GM18867 (cell line): ENCODE results near the gene ZNF217.
"Not testable (repeated sequence)": the region's sequence is repeated elsewhere in the genome, so short reads cannot be mapped to it uniquely, and the experiment has no call there.

Source experiments
- ATAC-seq: cut with Tn5 transposase; IDR thresholded peaks from one replicate; pipeline ENCODE4 v1.9.1; 2021; ENCODE audit warnings: mild to moderate bottlenecking, moderate library complexity; ENCODE audit not compliant: unreplicated experiment

The ZNF217 gene

DNA sequence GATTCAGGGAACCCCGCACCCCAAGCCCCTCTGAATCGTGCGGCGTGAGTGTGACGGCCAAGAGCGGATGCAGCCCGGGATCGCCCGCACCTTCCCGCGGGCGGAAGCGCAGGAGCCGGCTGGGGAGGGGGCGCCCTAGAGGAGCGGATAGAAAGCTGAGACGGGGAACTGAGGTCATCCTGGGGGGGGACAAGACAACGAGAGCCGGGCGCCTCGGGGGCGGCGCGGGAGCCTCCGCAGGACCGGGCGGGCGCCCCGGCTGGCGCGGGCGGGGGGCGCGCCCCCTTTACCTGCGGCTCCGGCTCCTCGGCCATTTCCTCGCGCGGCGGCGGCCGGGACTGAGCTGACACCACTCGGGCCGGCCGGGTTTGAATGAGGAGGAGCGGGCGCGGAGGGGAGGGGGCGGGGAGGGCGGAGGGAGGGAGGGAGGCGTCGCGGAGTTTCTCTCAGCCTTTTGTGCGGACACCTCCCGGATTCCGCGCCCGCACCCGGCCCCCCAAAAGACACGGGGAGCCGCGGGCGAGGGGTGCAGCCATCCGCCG lies at the start of gene ZNF217:
TSS of gene ZNF217 (minus strand) at position 374 of the 542 bp plus-strand sequence. CDS start 11,013 bp downstream, outside the sequence.
- peak; percentile 25 for ATAC-seq

DNA sequence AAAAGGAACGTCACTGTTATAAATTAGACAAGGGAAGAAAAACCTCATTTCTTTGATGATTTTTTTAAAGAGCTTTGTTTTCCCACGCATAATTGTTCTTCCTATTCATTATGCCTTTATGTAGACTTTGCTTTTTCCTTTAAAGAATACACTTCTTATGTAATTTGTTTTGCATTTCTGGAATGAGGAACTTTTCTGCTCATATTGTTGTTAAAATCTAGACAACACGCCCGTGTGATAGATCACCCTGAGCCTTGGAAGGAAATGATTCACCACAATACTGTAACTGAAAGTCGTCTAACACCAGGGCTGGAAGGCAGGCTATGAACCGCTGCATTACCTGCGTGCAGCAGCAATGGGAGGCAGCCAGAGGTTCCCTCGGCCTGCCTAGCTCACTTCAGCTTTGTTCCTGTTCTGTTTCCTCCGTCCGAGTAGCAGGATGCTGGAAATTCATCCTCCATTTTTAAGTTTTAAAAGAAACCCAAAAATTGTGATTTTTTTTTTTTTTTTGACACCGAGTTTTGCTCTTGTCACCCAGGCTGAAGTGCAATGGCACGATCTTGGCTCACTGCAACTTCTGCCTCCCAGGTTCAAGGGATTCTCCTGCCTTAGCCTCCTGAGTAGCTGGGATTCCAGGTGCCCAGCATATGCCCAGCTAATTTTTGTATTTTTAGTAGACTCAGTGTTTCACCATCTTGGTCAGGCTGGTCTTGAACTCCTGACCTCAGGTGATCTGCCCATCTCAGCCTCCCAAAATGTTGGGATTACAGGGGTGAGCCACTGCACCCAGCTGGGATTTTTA lies 49.6 kb upstream of the ZNF217 start:
- peak; percentile 97 for ATAC-seq

DNA sequence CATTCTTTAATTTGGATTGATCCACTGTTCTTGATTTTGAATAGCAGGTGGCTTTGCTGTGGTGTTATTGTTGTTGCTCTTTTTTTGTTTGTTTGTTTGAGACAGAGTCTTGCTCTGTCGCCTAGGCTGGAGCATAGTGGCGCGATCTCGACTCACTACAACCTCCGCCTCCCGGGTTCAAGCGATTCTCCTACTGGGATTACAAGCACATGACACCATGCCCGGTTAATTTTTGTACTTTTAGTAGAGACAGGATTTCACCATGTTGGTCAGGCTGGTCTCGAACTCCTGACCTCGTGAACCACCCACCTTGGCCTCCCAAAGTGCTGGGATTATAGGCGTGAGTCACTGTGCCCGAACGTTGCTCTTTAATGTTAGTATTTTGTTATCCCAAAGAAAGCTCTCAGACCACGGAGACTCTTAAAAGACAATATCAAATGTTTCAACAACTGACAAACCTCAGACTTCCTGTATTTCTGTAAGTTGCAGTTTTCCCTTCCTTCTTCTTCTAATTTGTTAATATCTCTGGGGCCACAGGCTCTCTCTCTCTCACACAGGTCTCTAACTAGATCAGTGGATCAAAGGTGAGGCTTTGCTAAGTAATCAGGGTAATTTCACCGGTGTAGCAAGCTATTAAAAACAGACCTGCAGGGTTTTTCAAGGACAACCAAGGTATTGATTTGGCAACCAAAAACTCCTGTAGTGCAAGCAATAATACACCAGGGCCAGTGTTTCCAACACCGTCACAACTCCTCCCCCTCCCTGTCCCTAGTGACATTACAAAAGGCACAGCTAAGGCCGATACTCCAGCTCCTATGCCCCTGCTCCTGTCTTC lies 48.8 kb upstream of the ZNF217 start:
- peak; percentile 44 for ATAC-seq

DNA sequence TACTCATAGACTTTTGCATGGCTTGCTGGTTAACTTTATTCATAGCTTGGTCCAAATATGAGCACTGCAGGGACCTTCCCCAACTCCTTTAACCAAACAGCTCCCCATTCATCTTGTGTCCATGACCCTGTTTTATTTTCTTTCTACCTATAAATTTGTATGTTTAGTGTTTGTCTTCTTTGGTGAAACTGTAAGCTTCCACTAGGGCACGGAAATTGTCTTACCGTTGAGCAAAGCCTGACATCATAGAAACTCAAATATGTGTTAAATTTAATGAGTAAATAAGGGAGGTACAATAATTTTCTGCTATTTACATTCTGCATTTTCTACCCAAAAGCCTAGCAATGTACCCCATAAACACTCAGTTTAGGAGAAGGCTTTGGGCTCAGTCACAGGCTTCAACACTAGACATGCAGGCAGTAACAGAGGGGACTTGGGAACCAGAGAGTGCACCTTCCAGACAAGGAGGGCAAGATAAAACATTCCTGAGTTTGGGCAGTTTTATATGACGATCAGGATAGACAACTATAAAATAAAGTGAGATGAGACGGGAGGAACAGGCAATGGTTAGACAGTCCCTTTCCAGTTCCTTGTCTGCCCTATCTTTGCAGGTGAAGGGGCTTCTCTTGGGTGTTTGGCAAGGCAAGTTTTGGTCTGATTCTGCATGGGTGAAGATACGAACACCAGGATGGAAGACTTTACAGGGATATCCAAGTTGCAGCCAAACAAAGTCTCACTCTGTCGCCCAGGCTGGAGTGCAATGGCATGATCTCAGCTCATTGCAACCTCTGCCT lies 46.2 kb upstream of the ZNF217 start:
- ATAC-seq = no peak

DNA sequence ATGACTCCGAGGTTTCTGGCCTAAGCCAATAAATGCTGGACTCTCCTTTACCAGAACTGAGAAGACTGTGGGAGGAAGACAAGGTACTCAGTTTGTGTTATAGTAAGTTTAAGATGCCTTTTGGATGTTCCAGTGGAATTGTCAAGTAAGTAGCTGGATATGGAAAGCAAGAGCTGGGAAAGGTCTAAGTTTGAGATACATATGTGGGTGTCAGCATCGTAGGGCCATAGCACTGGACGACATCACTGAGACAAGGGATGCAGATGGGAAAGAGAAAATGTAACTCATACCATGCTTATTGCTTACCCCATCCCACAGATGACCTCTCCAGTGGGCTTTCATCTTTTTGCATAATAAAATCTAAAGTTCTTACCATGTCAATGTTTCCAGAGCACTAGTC lies 45.5 kb upstream of the ZNF217 start:
- no peak for ATAC-seq

DNA sequence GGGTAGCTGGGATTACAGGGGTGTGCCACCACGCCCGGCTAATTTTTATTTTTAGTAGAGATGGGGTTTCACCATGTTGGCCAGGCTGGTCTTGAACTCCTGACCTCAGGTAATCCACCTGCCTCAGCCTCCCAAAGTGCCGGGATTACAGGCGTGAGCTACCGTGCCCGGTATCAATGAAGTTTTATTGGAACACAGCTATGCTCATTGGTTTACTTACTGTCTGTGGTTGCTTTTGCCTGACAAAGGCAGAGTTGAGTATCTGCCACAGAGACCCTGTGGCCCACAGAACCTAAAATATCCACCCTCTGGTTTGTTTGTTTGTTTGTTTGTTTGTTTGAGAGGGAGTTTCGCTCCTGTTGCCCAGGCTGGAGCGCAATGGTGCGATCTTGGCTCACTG lies 43.7 kb upstream of the ZNF217 start:
- ATAC-seq = not testable (repeated sequence)

DNA sequence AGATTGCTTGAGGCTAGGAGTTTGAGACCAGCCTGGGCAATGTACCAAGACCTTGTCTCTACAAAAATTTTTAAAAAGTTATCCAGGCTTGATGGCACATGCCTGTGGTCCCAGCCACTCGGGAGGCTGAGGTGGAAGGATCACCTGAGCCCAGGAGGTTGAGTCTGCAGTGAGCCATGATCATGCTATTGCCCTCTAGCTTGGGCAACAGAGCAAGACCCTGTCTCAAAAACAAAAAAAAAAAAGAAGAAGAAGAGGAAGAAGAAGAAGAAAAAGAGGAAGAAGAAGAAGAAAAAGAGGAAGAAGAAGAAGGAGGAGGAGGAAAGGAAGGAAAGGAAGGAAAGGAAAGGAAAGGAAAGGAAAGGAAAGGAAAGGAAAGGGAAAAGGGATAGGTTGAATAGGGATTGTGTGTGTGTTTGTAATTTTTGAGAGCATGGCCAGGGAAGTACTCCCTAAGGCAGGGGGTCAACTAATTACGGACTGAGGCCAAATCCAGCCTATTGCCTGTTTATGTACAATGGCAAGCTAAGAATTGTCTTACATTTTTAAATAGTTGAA lies 43.0 kb upstream of the ZNF217 start:
- ATAC-seq = no peak

DNA sequence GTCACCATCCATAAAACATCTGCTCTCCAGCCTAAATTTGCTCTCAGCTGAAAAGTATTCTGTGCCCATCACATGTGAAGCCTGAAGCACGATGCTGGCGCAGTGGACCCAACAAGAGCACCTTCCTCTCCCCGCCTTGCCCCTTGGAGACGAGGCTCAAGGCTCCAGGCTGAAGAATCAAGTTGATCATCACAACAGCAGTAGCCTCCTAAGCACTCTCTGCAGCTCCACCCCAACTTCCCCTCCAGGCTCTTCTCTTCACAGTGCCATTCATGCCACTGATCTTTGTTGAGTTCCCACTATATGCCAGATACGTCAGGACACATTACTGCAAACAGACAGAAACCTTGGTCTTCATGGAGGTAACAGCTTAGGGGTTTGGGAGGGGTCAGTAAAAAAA lies 41.6 kb upstream of the ZNF217 start:
- no peak for ATAC-seq

DNA sequence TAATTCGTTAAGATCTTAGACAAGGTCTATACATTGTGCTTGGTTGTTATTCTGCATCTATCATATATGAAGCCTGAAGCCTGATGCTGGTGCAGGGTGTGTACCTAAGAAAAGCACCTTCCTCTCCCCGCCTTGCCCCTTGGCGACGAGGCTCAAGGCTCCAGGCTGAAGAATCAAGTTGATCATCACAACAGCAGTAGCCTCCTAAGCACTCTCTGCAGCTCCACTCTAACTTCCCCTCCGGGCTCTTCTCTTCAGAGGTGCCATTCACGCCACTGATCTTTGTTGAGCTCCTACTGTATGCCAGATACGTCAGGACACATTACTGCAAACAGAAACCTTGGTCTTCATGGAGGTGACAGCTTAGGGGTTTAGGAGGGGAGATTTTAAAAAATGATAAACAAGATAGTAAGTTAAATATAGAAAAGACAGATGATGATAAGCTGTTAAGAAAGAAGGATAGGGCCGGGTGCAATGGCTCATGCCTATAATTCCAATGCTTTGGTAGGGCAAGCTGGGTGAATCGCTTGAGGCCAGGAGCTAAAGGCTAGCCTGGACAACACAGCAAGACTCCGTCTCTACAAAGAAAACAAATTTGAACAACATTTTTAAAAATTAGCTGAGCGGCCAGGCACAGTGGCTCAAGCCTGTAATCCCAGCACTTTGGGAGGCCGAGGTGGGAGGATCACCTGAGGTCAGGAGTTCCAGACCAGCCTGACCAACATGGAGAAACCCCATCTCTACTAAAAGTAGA lies 38.4 kb upstream of the ZNF217 start:
- no peak for ATAC-seq

DNA sequence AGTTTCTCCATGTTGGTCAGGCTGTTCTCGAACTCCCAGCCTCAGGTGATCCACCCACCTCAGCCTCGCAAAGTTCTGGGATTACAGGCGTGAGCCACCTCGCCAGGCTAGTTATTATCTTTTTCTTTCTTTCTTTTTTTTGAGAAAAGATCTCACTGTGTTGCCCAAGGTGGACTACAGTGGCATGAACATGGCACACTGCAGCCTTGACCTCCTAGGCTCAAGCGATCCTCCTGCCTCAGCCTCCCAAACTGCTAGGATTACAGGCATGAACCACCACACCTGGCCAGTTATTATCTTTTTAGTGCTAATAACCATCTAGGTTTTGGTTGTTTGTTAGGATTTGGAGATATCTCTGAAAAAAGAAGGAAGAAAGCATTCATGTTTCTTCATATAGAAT lies 35.8 kb upstream of the ZNF217 start:
- no peak for ATAC-seq

DNA sequence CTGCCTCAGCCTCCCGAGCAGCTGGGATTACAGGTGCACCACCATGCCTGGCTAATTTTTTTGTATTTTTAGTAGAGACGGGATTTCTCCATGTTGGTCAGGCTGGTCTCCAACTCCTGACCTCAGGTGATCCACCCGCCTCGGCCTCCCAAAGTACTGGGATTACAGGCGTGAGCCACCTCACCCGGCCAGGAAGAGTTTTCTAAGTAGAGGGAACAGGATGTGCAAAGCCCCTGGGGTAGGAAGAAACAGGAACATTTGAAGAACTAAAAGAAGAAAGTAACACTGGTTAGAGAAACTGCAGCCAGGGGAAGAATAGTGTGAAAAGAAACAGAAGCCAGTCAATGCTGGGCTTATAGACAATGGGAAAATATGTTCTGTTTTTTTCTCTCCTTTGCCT lies 35.1 kb upstream of the ZNF217 start:
- not testable (repeated sequence) for ATAC-seq

DNA sequence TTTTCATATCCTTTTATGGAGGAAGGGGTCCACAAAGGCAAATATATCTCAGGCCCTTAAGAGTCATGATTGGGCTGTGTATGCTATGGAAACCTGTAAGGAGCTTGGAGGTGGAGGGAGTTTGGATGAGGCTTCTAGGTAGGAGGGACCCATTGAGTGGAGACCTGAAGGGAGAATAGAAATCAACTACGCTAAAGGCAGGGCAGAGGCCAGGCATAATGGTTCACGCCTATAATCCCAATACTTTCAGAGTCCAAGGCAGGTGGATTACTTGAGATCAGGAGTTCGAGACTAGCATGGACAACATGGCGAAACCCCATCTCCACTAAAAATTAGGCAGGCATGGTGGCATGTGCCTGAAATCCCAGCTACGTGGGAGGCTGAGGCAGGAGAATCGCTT lies 34.4 kb upstream of the ZNF217 start:
- ATAC-seq = no peak

DNA sequence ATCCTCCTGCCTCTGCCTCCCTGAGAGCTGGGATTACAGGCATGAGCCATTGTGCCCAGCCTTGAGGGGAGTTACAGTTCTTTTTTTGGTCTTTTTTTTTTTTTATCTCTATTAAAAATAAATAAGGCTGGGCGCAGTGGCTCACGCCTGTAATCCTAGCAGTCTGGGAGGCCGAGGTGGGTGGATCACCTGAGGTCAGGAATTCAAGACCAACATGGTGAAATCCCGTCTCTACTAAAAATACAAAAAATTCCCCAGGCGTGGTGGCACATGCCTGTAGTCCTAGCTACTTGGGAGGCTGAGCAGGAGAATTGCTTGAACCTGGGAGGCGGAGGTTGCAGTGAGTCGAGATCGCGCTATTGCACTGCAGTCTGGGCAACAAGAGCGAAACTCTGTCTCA lies 33.4 kb upstream of the ZNF217 start:
- ATAC-seq = not testable (repeated sequence)

DNA sequence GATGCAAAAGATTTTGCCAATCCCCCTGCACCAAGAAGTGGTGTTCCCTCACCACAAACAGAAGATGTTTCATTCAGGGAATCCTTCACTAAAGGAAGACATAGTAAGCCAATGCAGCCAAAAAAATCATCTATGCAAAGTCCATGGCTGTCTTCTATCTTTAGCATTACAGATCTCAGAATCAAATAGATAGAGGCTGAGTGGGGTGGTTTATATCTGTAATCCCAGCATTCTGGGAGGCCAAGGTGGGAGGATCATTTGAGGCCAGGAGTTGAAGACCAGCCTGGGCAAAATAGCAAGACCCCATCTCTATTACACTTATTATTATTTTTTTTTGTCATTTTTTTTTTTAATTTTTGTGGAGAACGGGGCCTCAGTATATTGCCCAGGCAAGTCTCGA lies 32.9 kb upstream of the ZNF217 start:
- ATAC-seq = no peak

DNA sequence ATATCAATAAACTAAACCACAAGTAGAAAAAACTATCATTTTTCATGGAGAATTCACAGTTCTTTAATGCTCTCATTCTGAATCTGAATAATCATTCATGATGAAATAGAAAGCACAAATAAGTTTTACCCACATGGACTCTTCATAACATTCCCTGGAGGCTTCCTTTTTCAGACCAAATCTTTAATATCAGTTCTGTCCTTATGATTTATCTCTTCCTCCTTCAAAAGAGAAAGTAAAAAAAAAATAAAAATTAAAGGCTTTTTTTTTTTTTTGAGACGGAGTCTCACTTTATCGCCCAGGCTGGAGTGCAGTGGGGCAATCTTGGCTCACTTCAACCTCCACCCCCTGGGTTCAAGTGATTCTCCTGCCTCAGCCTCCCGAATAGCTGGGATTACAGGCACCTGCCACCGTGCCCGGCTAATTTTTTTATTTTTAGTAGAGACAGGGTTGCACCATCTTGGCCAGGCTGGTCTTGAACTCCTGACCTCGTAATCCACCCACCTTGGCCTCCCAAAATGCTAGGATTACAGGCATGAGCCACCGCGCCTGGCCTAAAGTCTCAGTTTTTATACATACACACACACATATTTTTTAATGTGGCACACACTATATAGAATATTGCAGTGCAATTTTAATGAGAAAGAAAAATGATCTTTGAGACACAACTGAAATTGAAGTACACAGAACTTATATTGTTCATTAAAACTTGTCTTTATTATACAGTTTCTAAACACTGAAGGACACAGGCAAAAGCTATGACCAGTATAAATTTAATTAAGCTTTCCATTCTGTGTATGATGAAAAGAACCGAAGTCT lies 31.9 kb upstream of the ZNF217 start:
- ATAC-seq = no peak

DNA sequence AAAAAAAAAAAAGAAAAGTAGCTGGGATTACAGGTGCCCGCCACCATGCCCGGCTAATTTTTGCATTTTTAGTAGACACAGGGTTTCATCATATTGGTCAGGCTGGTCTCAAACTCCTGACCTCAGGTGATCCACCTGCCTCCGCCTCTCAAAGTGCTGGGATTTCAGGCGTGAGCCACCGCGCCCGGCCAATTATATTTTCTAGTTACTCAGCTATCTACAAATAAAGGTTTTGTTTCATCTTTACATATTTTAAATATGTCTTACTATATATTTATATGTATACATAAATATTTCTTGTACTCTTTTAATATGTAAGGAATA lies 31.2 kb upstream of the ZNF217 start:
- not testable (repeated sequence) for ATAC-seq

DNA sequence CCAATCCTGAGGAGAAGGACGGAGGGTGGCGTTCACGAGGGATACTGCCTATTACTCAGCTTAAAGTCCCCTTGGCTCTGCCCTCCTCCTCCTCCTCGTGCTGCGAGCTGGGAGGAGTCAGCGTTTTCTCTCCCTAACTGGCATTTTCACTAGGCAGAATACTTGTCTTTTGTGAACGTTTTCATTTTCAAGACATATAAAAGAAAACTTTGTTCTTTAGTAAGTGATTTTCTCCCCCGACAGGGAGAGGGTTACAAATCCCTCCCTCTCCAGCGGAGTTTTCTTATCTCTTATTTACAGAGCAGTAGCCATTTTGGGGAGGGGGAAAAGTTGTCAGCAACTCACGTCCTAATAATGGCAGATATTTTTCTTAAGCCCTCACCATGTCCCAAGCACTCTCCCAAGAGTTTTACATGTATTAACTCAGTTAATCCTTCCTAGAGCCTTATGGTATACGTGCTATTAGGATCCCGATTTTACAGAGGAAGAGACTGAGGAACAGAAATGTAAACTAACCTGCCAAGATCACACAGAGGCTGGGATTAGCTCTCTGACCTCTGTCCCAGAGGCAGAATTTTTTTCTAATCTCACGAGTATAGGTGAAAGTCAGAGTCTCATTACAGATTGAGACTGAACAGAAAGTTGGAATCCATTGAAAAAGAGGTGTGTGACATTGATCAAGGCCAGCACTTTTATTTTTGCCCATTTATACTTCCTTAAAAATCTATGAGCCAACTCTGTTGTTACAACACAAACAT lies 30.0 kb upstream of the ZNF217 start:
- ATAC-seq = no peak

DNA sequence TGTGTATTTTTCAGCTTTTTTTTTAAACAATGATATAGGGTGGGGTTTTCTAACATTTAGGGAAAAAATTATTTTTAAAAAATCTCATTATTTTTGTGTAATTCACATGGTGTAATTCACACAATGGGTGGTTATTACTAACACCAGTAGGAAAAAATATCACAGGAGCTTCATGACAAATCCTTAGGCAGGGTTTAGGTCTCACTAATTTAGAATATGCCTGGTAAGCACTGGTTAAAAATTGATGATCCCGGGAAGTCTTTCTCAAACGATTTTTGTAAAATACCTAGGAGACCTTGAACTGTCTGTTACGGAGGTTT lies 29.5 kb upstream of the ZNF217 start:
- ATAC-seq = no peak
